A549 (cell line): ENCODE data around the gene HTRA3. TPM values are rescaled to one million over a fixed set of nuclear protein-coding genes. Genes with fewer than 3 reads are reported as not detected.
A peak's percentile ranks its signal among the peaks of the same experiment; 100 is the strongest.

Source experiments
- ATAC-seq, 2 experiments: fragments of 200-7000 bp in 1 of 2; fragments of >200 bp in 1 of 2; cut with Nextera tagmentation in 1 of 2; cut with Tn5 transposase in 1 of 2; 3 replicates each; pipeline versions ENCODE4 v1.8.0 to v1.9.1; 2018 to 2020; ENCODE audit warnings: mild to moderate bottlenecking in 1 of 2, moderate library complexity in 1 of 2
- CTCF ChIA-PET: fragments of 300-600 bp; sonication (Branson Sonifier 250); formaldehyde crosslinking; extraction: SDS; loops from one replicate; lab custom pipeline; 2021; ENCODE audit warnings: antibody characterized with exemption, inconsistent platforms; lab: Yijun Ruan, JAX
- POLR2A ChIA-PET: fragments of 350-600 bp; formaldehyde crosslinking; extraction: SDS; loops from one replicate; lab custom pipeline; 2021; ENCODE audit warnings: antibody characterized with exemption, inconsistent platforms; lab: Yijun Ruan, JAX
- DNase-seq, 2 experiments: peaks; one replicate each; pipeline versions ENCODE4 v3.0.0 to v3.0.0-alpha.2; 2011 to 2016; ENCODE audit warnings: low read depth in 1 of 2, low spot score in 1 of 2
- FAIRE-seq: peaks from 2 replicates; lab custom pipeline; 2011; peaks lifted over from hg19 to GRCh38; lab: Jason Lieb, UNC
- H3K27ac ChIP-seq, 2 experiments: fragments of >200 bp; sonication (Bioruptor Twin); formaldehyde crosslinking; 3 replicates each; pipeline ENCODE4 v1.5.1; 2016 to 2017
- H3K4me1 ChIP-seq: fragments of >200 bp; sonication (Bioruptor Twin); formaldehyde crosslinking; 3 replicates; pipeline ENCODE4 v1.6.1; 2016
- H3K4me2 ChIP-seq: fragments of >200 bp; sonication (Bioruptor Twin); formaldehyde crosslinking; 3 replicates; pipeline ENCODE4 v1.6.1; 2016
- H3K4me3 ChIP-seq: fragments of >200 bp; sonication (Bioruptor Twin); formaldehyde crosslinking; 3 replicates; pipeline ENCODE4 v1.5.1; 2016
- H3K9me3 ChIP-seq: fragments of >200 bp; sonication (Bioruptor Twin); formaldehyde crosslinking; 3 replicates; pipeline ENCODE4 v1.6.1; 2016
- ATOH8 ChIP-seq: fragments of 250-450 bp; sonication (Bioruptor Pico); IDR thresholded peaks from 2 replicates; pipeline ENCODE4 v1.5.0; 2020; ENCODE audit warnings: low read depth, mild to moderate bottlenecking, moderate library complexity
- CBX8 ChIP-seq: fragments of 200-600 bp; sonication (generic); IDR thresholded peaks from 2 replicates; pipeline ENCODE4 v1.6.1; 2016
- E2F6 ChIP-seq: IDR thresholded peaks from 2 replicates; pipeline ENCODE4 v1.6.1; 2012; ENCODE audit warnings: low read depth, borderline replicate concordance
- EHF ChIP-seq: fragments of 250-450 bp; sonication (Bioruptor Pico); IDR thresholded peaks from 2 replicates; pipeline ENCODE4 v1.5.0; 2020; ENCODE audit warnings: mild to moderate bottlenecking
- EHMT2 ChIP-seq: fragments of 200-600 bp; sonication (generic); IDR thresholded peaks from 2 replicates; pipeline ENCODE4 v1.6.1; 2016; ENCODE audit warnings: antibody characterized with exemption, low read depth, mild to moderate bottlenecking, moderate library complexity
- ELK1 ChIP-seq: fragments of 150-350 bp; IDR thresholded peaks from 2 replicates; pipeline ENCODE4 v1.6.1; 2014; ENCODE audit warnings: low read depth, mild to moderate bottlenecking, low read length
- ESRRA ChIP-seq: fragments of 150-350 bp; IDR thresholded peaks from 2 replicates; pipeline ENCODE4 v1.6.1; 2014; ENCODE audit warnings: mild to moderate bottlenecking, low read length, borderline replicate concordance
- GATA3 ChIP-seq: IDR thresholded peaks from 2 replicates; pipeline ENCODE4 v1.6.1; 2012; ENCODE audit warnings: borderline replicate concordance
- HOXB5 ChIP-seq: fragments of 250-450 bp; sonication (Bioruptor Pico); IDR thresholded peaks from 2 replicates; pipeline ENCODE4 v1.5.0; 2020; ENCODE audit warnings: mild to moderate bottlenecking, moderate library complexity
- JUN ChIP-seq, 2 experiments: fragments of >200 bp; sonication (Bioruptor Twin); formaldehyde crosslinking; IDR thresholded peaks; 2 replicates in 1 of 2; 3 replicates in 1 of 2; pipeline ENCODE4 v1.6.1; 2016 to 2017
- KDM5A ChIP-seq: fragments of 200-600 bp; sonication (generic); IDR thresholded peaks from 2 replicates; pipeline ENCODE4 v1.6.1; 2016; ENCODE audit warnings: antibody characterized with exemption, mild to moderate bottlenecking
- MYC ChIP-seq: IDR thresholded peaks from 2 replicates; pipeline ENCODE4 v1.6.1; 2012; ENCODE audit warnings: mild to moderate bottlenecking, inconsistent platforms, low read length, improper control_type of control experiment, borderline replicate concordance
- NFE2L2 ChIP-seq: fragments of 150-350 bp; conservative IDR thresholded peaks from 2 replicates; pipeline ENCODE4 v1.6.1; 2014; ENCODE audit warnings: low read length
- PHF8 ChIP-seq: fragments of 200-600 bp; sonication (generic); IDR thresholded peaks from 2 replicates; pipeline ENCODE4 v1.6.1; 2016; ENCODE audit warnings: low read depth, mild to moderate bottlenecking, antibody characterized with exemption, moderate library complexity, borderline replicate concordance
- POLR2A ChIP-seq: IDR thresholded peaks from 2 replicates; pipeline ENCODE4 v1.6.1; 2012; ENCODE audit warnings: mild to moderate bottlenecking, low read length
- RAD21 ChIP-seq, 2 experiments: fragments of >200 bp in 1 of 2; sonication (Bioruptor Twin) in 1 of 2; formaldehyde crosslinking in 1 of 2; IDR thresholded peaks in 1 of 2; conservative IDR thresholded peaks in 1 of 2; 2 replicates in 1 of 2; 3 replicates in 1 of 2; pipeline ENCODE4 v1.6.1; 2012 to 2018; ENCODE audit warnings: inconsistent platforms in 1 of 2
- RCOR1 ChIP-seq: fragments of 150-350 bp; IDR thresholded peaks from 2 replicates; pipeline ENCODE4 v1.6.1; 2014; ENCODE audit warnings: antibody characterized with exemption, low read length, low read depth
- SMC3 ChIP-seq: fragments of >200 bp; sonication (Bioruptor Twin); formaldehyde crosslinking; IDR thresholded peaks from 3 replicates; pipeline ENCODE4 v1.6.1; 2018; ENCODE audit warnings: inconsistent platforms
- TFCP2L1 ChIP-seq: fragments of 250-450 bp; sonication (Bioruptor Pico); IDR thresholded peaks from 2 replicates; pipeline ENCODE4 v1.5.0; 2021; ENCODE audit warnings: mild to moderate bottlenecking
- ZNF302 ChIP-seq: fragments of 250-450 bp; sonication (Bioruptor Pico); IDR thresholded peaks from 2 replicates; pipeline ENCODE4 v1.9.0; 2021; ENCODE audit warnings: inconsistent platforms, mild to moderate bottlenecking, moderate library complexity
- WGBS: methylation state at CpG from one replicate; pipeline ENCODE4 v1.1.6; 2017; ENCODE audit errors: missing lambda C conversion rate; 5-methylcytosine and 5-hydroxymethylcytosine counted together
- polyA plus RNA-seq, 4 experiments: library from polyadenylated mRNA; depleted of rRNA in 3 of 4; stranded (reverse); fragments of >200 nt; fragmentation: RNase III in 1 of 4; extraction: RNeasy Plus Mini Kit Qiagen cat#74134 plus additional on column Dnase treatment in 1 of 4; gene quantifications; 2 replicates in 3 of 4; 3 replicates in 1 of 4; pipeline ENCODE4 v1.2.3, GENCODE V29; 2011 to 2017
- TF ChIP-seq, protein P1 (sequence below): fragments of >200 bp; sonication (Bioruptor Twin); formaldehyde crosslinking; IDR thresholded peaks from 2 replicates; pipeline ENCODE4 v1.6.1; 2016
- TF ChIP-seq, protein P2 (sequence below): IDR thresholded peaks from 2 replicates; pipeline ENCODE4 v1.6.1; 2012
- TF ChIP-seq, protein P3 (sequence below): fragments of 450-650 bp; IDR thresholded peaks from 2 replicates; pipeline ENCODE4 v1.6.1; 2014; ENCODE audit warnings: antibody characterized with exemption

HTRA3 gene
- polyA plus RNA-seq, 2 of the 4 experiments (the other 2 are of a cell fraction): 4.6 to 7.4 TPM

GRCh38 chr4:8341691-8342090, 72.1 kb downstream of the HTRA3 start:
- POLR2A ChIA-PET: no interaction called here
- H3K4me1 ChIP-seq: no peaks in the 10 kb centered on the region
- H3K4me3 ChIP-seq: no peak overlapping the region
- TF ChIP-seq HOXB5 (CRISPR knock-in tag) (no peak), SMC3 (no peak), E2F6 (no peak), TFCP2L1 (CRISPR knock-in tag) (no peak), GATA3 (no peak), EHF (CRISPR knock-in tag) (no peak), RCOR1 (no peak), ZNF302 (CRISPR knock-in tag) (no peak), PHF8 (no peak), KDM5A (no peak), ATOH8 (CRISPR knock-in tag) (no peak), ESRRA (no peak), EHMT2 (no peak)
- TF ChIP-seq, protein P1, sequence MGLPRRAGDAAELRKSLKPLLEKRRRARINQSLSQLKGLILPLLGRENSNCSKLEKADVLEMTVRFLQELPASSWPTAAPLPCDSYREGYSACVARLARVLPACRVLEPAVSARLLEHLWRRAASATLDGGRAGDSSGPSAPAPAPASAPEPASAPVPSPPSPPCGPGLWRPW: no peak
- no peak overlapping the region for H3K4me2 ChIP-seq
- CTCF ChIA-PET: interaction anchor here (1.2 kb wide), 1 partner anchor 11 kb away, joined by 4 read pairs; no protein-coding TSS in a partner anchor
- no peaks in the 10 kb centered on the region for H3K9me3 ChIP-seq
- FAIRE-seq (no peak), ATAC-seq (no peak), DNase-seq (no peak)
- no peak overlapping the region for H3K27ac ChIP-seq
- 90% methylated on average over 6 of the region's 10 CpGs for WGBS

DNA sequence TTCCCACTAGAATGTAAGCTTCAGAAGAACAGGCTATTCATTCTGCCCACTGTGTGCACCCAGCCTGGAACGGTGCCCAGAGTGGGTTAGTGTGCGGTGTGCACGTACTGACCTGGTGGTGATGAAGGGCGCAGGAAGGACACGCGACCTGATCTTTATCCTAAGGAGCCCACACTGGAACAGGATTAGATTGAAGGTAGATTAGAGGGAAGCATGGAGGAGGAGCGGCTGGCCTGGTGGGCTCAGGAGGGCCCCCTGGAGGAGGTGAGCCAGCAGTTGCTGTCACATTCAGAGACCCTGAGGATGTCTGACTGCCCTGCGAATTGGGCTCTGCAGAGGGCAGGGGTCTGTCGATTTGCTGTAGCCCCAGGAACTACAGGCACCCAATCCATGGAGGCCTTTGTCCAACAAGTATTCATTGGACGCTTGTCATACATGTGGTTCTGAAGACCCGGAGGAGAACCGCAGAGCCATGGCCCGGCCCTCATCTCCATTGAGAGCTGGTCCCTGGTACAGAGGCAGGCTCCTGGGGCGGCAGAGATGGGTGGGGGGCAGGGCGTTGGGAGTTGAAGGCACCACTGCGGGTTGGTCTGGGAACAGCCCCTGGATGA, 73.2 kb downstream of the HTRA3 start:
- no peak for DNase-seq

More for the DNA sequence above, 73.2 kb downstream of the HTRA3 start:
- TF ChIP-seq MYC (no peak), ELK1 (no peak), NFE2L2 (no peak), JUN (IDR thresholded peaks at IDR 0.05) (no peak), RAD21 (conservative IDR thresholded peaks at IDR 0.05 in 1 of 2, IDR thresholded peaks at IDR 0.05 in 1 of 2) (0 out of 5 replicates have a peak, but pooled peaks of 1 of the 2 experiments have one; percentile 5), POLR2A (no peak), CBX8 (no peak)
- TF ChIP-seq, protein P2, sequence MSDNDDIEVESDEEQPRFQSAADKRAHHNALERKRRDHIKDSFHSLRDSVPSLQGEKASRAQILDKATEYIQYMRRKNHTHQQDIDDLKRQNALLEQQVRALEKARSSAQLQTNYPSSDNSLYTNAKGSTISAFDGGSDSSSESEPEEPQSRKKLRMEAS: no peak
- TF ChIP-seq, protein P3, sequence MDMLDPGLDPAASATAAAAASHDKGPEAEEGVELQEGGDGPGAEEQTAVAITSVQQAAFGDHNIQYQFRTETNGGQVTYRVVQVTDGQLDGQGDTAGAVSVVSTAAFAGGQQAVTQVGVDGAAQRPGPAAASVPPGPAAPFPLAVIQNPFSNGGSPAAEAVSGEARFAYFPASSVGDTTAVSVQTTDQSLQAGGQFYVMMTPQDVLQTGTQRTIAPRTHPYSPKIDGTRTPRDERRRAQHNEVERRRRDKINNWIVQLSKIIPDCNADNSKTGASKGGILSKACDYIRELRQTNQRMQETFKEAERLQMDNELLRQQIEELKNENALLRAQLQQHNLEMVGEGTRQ: no peak
- TF ChIP-seq, all 56 proteins: peak for 1
- Histone ChIP-seq H3K27ac (no peak overlapping the region), H3K4me3 (no peak overlapping the region), H3K4me1 (no peaks in the 10 kb centered on the region), H3K9me3 (no peaks in the 10 kb centered on the region), H3K4me2 (no peak overlapping the region)
- POLR2A ChIA-PET: no interaction called here
- peak in 1 of 2 experiments; percentile 64; a peak in 3 of 6 replicates for ATAC-seq
- WGBS: 74% methylated on average over 11 of the region's 16 CpGs
- FAIRE-seq: no peak
- CTCF ChIA-PET: interaction anchor here (1.2 to 1.7 kb wide), 2 partner anchors 8 to 12 kb away, joined by 4 to 5 read pairs; no protein-coding TSS in a partner anchor
